Activated T-helper 2 cell treated with anti-CD3 and anti-CD28 coated beads, Interferon-gamma antibody, Interleukin-2, Interleukin-4, amounts not matched to agents 10 μg/mL and 5 μg/mL and 100 μg/mL, durations not matched to agents 14 hours and 24 hours and 36 hours (primary cell): Measurements from ENCODE around the gene ADD3. TPM values are rescaled to one million over a fixed set of nuclear protein-coding genes. Genes with fewer than 3 reads are reported as not detected.
"Not testable (repeated sequence)": the region's sequence is repeated elsewhere in the genome, so short reads cannot be mapped to it uniquely, and the experiment has no call there.

Experiments
- DNase-seq: peaks from one replicate; pipeline ENCODE4 v3.0.0; 2021; ENCODE audit warnings: low spot score
- H3K27ac Mint-ChIP-seq: one replicate; pipeline ENCODE4 v1.8.0; 2021; ENCODE audit warnings: mixed read lengths
- H3K27me3 Mint-ChIP-seq: one replicate; pipeline ENCODE4 v1.8.0; 2021; ENCODE audit warnings: low read depth, mixed read lengths
- H3K36me3 Mint-ChIP-seq: one replicate; pipeline ENCODE4 v1.8.0; 2021; ENCODE audit warnings: low read depth, mixed read lengths
- H3K4me1 Mint-ChIP-seq: one replicate; pipeline ENCODE4 v1.8.0; 2021; ENCODE audit warnings: low read depth, mixed read lengths
- H3K4me3 Mint-ChIP-seq: one replicate; pipeline ENCODE4 v1.8.0; 2021; ENCODE audit warnings: low read depth, mild to moderate bottlenecking, moderate library complexity, mixed read lengths
- H3K9me3 Mint-ChIP-seq: one replicate; pipeline ENCODE4 v1.8.0; 2021; ENCODE audit warnings: mixed read lengths
- intact Hi-C: fragments of 100-400 bp; cut with micrococcal nuclease; formaldehyde crosslinking; loops from one replicate; pipeline ENCODE4 v1.15.1; 2023
- total RNA-seq: library from RNA; stranded (reverse); gene quantifications from 2 replicates; pipeline ENCODE4 v1.2.3, GENCODE V29; 2022

The ADD3 gene
- total RNA-seq, 1 donor from 2014 or later, result 47.4 TPM

GRCh38 chr10:109982123-109982522 lies 25.7 kb upstream of the ADD3 start:
- no peaks in the 10 kb centered on the region for H3K4me1 Mint-ChIP-seq
- intact Hi-C loops, result no loop called here
- no peaks in the 10 kb centered on the region for H3K36me3 Mint-ChIP-seq
- H3K4me3 Mint-ChIP-seq, result no peak overlapping the region
- DNase-seq, result no peak
- peaks cover 6% of the 10 kb centered on the region for H3K9me3 Mint-ChIP-seq
- no peak overlapping the region for H3K27ac Mint-ChIP-seq
- H3K27me3 Mint-ChIP-seq, result peaks cover 27% of the 10 kb centered on the region

- H3K36me3 Mint-ChIP-seq, result no peaks in the 10 kb centered on the region
- H3K27ac Mint-ChIP-seq, result no peak overlapping the region
- peaks cover 6% of the 10 kb centered on the region for H3K9me3 Mint-ChIP-seq
- H3K4me3 Mint-ChIP-seq, result no peak overlapping the region
- no peak for DNase-seq
- no peaks in the 10 kb centered on the region for H3K4me1 Mint-ChIP-seq
- H3K27me3 Mint-ChIP-seq, result peaks cover 29% of the 10 kb centered on the region
- intact Hi-C loops, result no loop called here
Measured at GRCh38 chr10:109982812-109983211, 25.0 kb upstream of the ADD3 start.

- intact Hi-C loops, result no loop called here
- H3K27ac Mint-ChIP-seq, result no peak overlapping the region
- DNase-seq, result no peak
- H3K27me3 Mint-ChIP-seq, result peaks cover 38% of the 10 kb centered on the region
- H3K36me3 Mint-ChIP-seq, result no peaks in the 10 kb centered on the region
- peaks cover 6% of the 10 kb centered on the region for H3K9me3 Mint-ChIP-seq
- H3K4me3 Mint-ChIP-seq, result no peak overlapping the region
- H3K4me1 Mint-ChIP-seq, result no peaks in the 10 kb centered on the region
Measured at GRCh38 chr10:109984013-109984412, 23.8 kb upstream of the ADD3 start.

- H3K4me3 Mint-ChIP-seq, H3K27ac Mint-ChIP-seq, H3K36me3 Mint-ChIP-seq, H3K4me1 Mint-ChIP-seq, DNase-seq, H3K9me3 Mint-ChIP-seq, intact Hi-C loops: not testable (repeated sequence)
- H3K27me3 Mint-ChIP-seq, result peaks cover 33% of the 10 kb centered on the region
Measured at GRCh38 chr10:109985768-109986167, 22.0 kb upstream of the ADD3 start.

- DNase-seq, result no peak
- peaks cover 6% of the 10 kb centered on the region for H3K9me3 Mint-ChIP-seq
- H3K4me1 Mint-ChIP-seq, result no peaks in the 10 kb centered on the region
- intact Hi-C loops, result no loop called here
- peaks cover 28% of the 10 kb centered on the region for H3K27me3 Mint-ChIP-seq
- H3K27ac Mint-ChIP-seq, result no peak overlapping the region
- no peak overlapping the region for H3K4me3 Mint-ChIP-seq
- no peaks in the 10 kb centered on the region for H3K36me3 Mint-ChIP-seq
Measured at GRCh38 chr10:109987452-109988211, 20.2 kb upstream of the ADD3 start.

GRCh38 chr10:109988212-109988596 lies 19.6 kb upstream of the ADD3 start:
- no peak for DNase-seq
- no peak overlapping the region for H3K27ac Mint-ChIP-seq

GRCh38 chr10:109991266-109991855 lies 16.4 kb upstream of the ADD3 start:
- no peak overlapping the region for H3K4me3 Mint-ChIP-seq
- DNase-seq, result no peak
- no peak overlapping the region for H3K27ac Mint-ChIP-seq
- H3K27me3 Mint-ChIP-seq, result peaks cover 17% of the 10 kb centered on the region
- H3K9me3 Mint-ChIP-seq, result no peaks in the 10 kb centered on the region
- intact Hi-C loops, result no loop called here
- peaks cover 3% of the 10 kb centered on the region for H3K4me1 Mint-ChIP-seq
- no peaks in the 10 kb centered on the region for H3K36me3 Mint-ChIP-seq

More at GRCh38 chr10:109988212-109988596, 19.6 kb upstream of the ADD3 start:
- Mint-ChIP-seq H3K4me3 (no peak overlapping the region), H3K36me3 (no peaks in the 10 kb centered on the region), H3K4me1 (no peaks in the 10 kb centered on the region), H3K27me3 (peaks cover 27% of the 10 kb centered on the region), H3K9me3 (peaks cover 6% of the 10 kb centered on the region)
- intact Hi-C loops, result no loop called here

GRCh38 chr10:109992485-109992884 lies 15.3 kb upstream of the ADD3 start:
- Mint-ChIP-seq H3K36me3 (no peaks in the 10 kb centered on the region), H3K4me1 (peaks cover 5% of the 10 kb centered on the region), H3K27ac (no peak overlapping the region), H3K9me3 (no peaks in the 10 kb centered on the region), H3K4me3 (no peak overlapping the region), H3K27me3 (peaks cover 17% of the 10 kb centered on the region)
- DNase-seq, result no peak
- intact Hi-C loops, result no loop called here

- no peak for DNase-seq
- Mint-ChIP-seq H3K27ac (no peak overlapping the region), H3K4me3 (no peak overlapping the region), H3K27me3 (peaks cover 16% of the 10 kb centered on the region), H3K9me3 (no peaks in the 10 kb centered on the region), H3K36me3 (no peaks in the 10 kb centered on the region), H3K4me1 (peaks cover 8% of the 10 kb centered on the region)
- intact Hi-C loops, result no loop called here
Measured at GRCh38 chr10:109993551-109994330, 14.0 kb upstream of the ADD3 start.

- intact Hi-C loops, result no loop called here
- Mint-ChIP-seq H3K9me3 (no peaks in the 10 kb centered on the region), H3K27ac (no peak overlapping the region), H3K27me3 (peaks cover 15% of the 10 kb centered on the region), H3K4me1 (peaks cover 9% of the 10 kb centered on the region), H3K4me3 (no peak overlapping the region), H3K36me3 (no peaks in the 10 kb centered on the region)
- DNase-seq, result no peak
Measured at GRCh38 chr10:109994711-109995577, 12.8 kb upstream of the ADD3 start.

- Mint-ChIP-seq H3K9me3 (no peaks in the 10 kb centered on the region), H3K4me1 (peaks cover 9% of the 10 kb centered on the region), H3K27me3 (peaks cover 15% of the 10 kb centered on the region), H3K36me3 (no peaks in the 10 kb centered on the region), H3K4me3 (no peak overlapping the region), H3K27ac (no peak overlapping the region)
- no peak for DNase-seq
- intact Hi-C loops, result no loop called here
Measured at GRCh38 chr10:109995595-109995994, 12.2 kb upstream of the ADD3 start.

GRCh38 chr10:109996225-109996624 lies 11.6 kb upstream of the ADD3 start:
- Mint-ChIP-seq H3K27ac (no peak overlapping the region), H3K4me1 (peaks cover 9% of the 10 kb centered on the region), H3K9me3 (no peaks in the 10 kb centered on the region), H3K36me3 (no peaks in the 10 kb centered on the region), H3K4me3 (no peak overlapping the region), H3K27me3 (peaks cover 15% of the 10 kb centered on the region)
- DNase-seq, result no peak
- intact Hi-C loops, result no loop called here
